Fibroblast of the aortic adventitia (primary cell): ENCODE measurements around the gene IQCE. TPM values are rescaled to one million over a fixed set of nuclear protein-coding genes. Genes with fewer than 3 reads are reported as not detected.
A peak's percentile ranks its signal among the peaks of the same experiment; 100 is the strongest.

Experiments used
- DNase-seq: peaks from one replicate; pipeline ENCODE4 v3.0.0-alpha.2; 2010; ENCODE audit warnings: low read depth
- H3K4me3 ChIP-seq: 2 replicates; pipeline ENCODE4 v1.5.1; 2011; ENCODE audit warnings: low read depth, mild to moderate bottlenecking, control low read depth, low read length, moderate library complexity
- CTCF ChIP-seq: IDR thresholded peaks from 2 replicates; pipeline ENCODE4 v1.5.1; 2011; ENCODE audit warnings: mild to moderate bottlenecking, low read length, control low read depth, inconsistent platforms; ENCODE audit not compliant: insufficient read depth
- total RNA-seq: library from RNA; depleted of rRNA; stranded (reverse); fragments of >200 nt; gene quantifications from 2 replicates; pipeline ENCODE4 v1.2.3, GENCODE V29; 2012; ENCODE audit warnings: low replicate concordance

IQCE gene
- total RNA-seq, 1 donor = 14.0 TPM

- DNase-seq = no peak
- no peak for TF ChIP-seq CTCF
- no peak overlapping the region for H3K4me3 ChIP-seq
Observed at GRCh38 chr7:2617325-2617905, 58.6 kb downstream of the IQCE start.

- H3K4me3 ChIP-seq = peak overlapping the region; percentile 15
- no peak for TF ChIP-seq CTCF
- DNase-seq = peak; percentile 71
Observed at GRCh38 chr7:2619116-2619515, 60.3 kb downstream of the IQCE start.

DNA sequence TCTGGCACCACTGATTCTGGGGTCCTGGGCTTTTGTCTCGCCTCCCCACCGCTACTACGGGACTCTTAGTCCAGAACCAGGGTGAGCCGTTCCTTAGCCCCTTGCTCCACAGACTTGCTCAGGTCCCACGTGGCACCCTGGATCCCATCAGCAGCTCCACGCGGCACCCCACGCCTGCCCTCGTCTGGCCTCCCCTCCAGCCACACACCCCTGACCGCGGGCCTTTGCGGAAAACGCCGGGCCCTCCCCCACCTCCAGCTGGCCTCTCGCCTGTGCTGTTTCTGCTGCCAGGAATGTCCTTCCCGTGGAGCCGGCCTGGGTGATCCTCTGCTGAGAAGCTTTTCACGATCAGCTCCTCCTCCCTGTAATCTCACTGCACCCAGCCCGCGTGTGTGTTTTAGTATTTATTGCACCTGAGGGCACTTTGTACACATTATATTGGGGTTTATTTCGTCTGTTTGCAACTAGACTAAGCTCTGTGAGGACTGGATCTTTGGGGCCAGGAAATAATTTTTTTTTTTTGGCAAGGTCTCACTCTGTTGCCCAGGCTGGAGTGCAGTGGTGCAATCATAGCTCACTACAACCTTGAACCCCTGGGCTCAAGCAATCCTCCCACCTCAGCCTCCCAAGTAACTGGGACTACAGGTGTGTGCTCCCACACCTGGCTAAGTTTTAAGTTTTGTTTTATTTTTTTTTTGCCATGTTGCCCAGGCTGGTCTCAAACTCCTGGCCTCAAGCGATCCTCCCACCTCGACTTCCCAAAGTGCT is 62.5 kb downstream of the IQCE start:
- H3K4me3 ChIP-seq = no peak overlapping the region
- TF ChIP-seq CTCF = no peak
- DNase-seq = peak; percentile 66

- DNase-seq = no peak
- no peak overlapping the region for H3K4me3 ChIP-seq
- no peak for TF ChIP-seq CTCF
Observed at GRCh38 chr7:2621948-2622640, 63.3 kb downstream of the IQCE start.

DNA sequence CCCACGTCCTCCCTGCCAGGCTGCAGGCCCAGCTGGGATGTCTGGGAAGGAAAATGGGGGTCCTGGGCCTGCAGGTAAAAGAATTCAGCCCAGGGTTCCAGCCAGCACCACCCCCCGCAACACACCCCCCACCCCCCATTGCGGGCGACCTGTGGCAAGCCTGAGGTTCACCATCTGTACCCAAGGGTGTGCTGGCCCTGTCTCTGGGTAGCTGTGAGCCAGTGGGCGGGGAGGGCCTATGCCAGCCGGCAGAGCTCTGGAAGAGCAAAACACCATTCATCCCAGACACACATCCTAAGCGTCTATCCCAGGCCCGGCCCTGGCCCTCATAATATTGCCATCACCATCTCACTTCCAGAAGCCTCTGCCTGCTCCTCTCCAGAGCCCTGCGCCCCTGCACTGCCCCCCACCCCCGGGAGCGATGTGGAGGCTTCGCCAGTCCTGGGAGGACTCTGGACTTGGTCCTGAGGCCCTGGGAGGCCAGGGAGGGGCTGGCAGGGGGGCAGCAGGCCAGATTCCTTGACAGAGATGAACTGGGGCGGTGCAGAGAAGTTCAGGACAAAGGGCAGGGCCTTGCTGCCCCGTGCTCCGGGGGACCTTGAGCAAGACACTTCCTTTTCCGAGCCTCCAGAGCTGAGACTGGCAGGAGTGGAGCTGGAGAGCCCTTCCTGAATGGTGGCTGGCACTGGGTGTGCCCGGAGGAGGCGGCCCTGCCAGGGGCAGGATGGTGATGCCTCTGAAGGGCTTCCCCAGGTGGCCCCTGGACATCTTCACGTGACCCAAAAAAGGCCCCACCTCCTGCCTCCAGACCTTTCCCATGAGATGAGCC is 64.3 kb downstream of the IQCE start:
- DNase-seq = no peak
- H3K4me3 ChIP-seq = no peak overlapping the region

More for the DNA sequence above, 64.3 kb downstream of the IQCE start:
- no peak for TF ChIP-seq CTCF
